Dermis microvascular lymphatic vessel endothelial cell (primary cell): Measurements from ENCODE around the gene EIF5A. TPM values are rescaled to one million over a fixed set of nuclear protein-coding genes. Genes with fewer than 3 reads are reported as not detected.
A peak's percentile ranks its signal among the peaks of the same experiment; 100 is the strongest.

Experiments
- DNase-seq, 2 donors: peaks; one replicate each; pipeline versions ENCODE4 v3.0.0 to v3.0.0-alpha.2; 2010; ENCODE audit warnings: low read depth in 2 of 2
- total RNA-seq: library from RNA; depleted of rRNA; stranded (reverse); fragments of >200 nt; gene quantifications from 2 replicates; pipeline ENCODE4 v1.2.1, GENCODE V29; 2014

The EIF5A gene
- total RNA-seq, 1 donor from 2014 or later: 622 TPM

DNA sequence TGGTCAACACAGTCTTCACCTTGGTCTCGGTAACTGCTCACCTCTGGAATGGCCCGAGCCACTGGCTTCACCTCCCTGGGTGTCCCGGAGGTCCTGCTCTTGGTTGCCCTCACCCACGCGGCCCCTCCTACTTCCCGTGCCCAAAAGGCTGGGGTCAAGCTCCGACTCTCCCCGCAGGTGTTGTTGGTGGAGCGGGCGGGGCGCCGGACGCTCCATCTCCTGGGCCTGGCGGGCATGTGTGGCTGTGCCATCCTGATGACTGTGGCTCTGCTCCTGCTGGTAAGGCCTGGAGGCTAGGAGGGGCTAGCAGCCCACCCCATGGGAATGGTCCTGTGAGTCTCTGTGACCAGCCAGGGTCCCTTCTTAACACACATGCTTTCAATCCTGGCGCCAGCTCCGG is 22.5 kb upstream of the EIF5A start:
- no peak for DNase-seq

- no peak for DNase-seq
Measured at GRCh38 chr17:7285679-7286078, 21.7 kb upstream of the EIF5A start.

DNA sequence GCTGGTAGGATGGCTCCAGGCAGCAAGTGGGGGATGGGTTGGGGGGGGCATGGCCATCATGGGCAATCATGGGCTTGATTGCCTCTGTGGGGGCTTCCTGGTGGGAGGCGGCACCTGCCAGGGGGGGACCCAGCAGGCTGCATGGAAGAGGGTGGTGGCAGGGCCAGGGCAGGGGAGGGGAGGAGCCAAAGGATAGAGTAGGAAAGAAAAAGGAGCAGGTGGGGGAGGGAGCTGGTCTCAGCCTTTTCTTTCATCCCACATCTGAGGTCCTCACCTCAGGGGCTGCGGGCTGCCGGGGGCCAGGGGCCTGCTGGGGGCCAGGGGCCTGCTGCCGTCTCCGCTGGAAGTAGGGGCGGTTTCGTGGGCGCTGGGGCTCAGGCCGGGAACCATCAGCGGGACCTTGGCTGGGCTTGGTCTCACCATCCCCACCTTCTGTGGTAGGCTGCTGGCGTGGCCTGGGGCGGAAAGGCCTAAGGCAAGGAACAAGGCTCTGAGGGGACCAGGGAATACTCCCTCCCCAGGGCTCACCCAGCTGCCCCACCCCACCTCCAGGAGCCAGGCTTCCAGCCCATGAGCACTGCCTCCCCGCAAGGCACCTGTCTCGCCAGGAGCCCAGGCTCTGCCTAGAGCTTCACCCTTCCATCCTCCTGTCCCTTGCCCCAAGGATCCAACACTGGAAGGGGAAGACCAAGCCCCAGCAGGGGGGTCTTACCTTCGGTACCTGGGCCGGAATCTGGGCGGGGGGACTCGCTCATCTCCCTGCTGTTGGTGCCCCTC is 18.0 kb upstream of the EIF5A start:
- no peak for DNase-seq

- DNase-seq: no peak
Measured at GRCh38 chr17:7290166-7290565, 17.3 kb upstream of the EIF5A start.

- no peak for DNase-seq
Measured at GRCh38 chr17:7290685-7291084, 16.7 kb upstream of the EIF5A start.

DNA sequence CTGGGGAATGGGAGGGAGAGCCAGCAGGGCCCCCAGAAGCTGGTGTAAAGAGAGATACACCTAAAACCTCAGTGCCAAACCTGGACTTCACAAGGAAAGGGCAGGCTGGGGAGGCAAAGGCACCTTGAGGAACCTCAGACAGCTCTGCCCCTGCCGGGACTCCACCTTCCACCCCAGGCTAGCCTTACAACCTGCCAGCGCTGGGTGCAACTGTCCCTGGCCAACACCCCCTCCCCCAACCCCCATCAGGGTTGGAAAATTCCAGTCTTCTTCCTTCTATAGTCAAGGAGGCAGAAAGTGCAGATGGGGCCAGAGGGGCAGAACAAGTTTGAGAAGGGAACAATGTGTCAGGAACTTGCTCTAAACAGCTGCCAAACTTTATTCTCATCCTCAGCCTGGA is 15.2 kb upstream of the EIF5A start:
- DNase-seq: no peak

DNA sequence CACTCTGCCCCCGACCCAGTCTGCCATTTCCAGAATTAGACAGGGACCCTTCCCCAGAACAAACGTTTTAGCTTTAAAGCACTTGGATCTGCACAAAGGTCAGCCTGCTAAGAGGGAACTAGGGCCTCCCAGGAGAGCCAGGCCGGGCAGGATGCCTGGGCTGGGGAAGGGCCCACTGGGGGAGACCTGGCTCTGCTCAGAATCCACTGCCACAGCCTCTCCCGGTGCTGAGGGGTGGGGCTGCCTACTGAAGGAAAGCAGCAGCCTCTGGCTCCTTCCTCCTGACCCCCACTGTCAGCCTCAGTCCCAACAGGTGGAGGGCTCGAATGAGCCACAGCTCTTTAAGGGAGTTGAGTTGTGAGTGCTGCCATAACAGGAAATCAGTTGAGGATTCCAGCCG is 14.7 kb upstream of the EIF5A start:
- no peak for DNase-seq

DNA sequence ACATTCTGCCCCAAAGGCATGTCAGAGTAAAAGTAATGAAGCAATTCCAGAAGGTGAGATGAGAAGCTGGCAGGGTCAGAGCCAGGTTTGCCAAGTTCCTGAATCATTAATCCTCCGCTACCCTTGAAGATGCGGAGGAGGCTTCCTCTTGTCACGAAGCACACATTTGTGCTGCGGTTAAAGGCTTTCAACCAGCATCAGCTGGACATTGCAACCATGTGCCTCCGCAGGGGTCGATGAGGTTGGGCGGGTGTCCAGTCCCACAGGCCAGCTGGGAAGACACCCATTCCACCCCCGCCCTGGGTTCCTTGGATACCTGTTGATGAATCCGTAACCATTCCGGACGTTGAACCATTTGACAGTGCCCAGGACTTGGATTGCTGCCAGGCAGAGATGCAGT is 14.3 kb upstream of the EIF5A start:
- no peak for DNase-seq

- DNase-seq: no peak
Measured at GRCh38 chr17:7293816-7294613, 13.4 kb upstream of the EIF5A start.

GRCh38 chr17:7294614-7295153 is 12.7 kb upstream of the EIF5A start, which contains the start of gene YBX2:
Gene YBX2, minus strand, starts transcription at chr17:7294639. Its CDS starts 139 bp downstream, at chr17:7294500.
- peak in 1 of 2 donors; percentile 62 for DNase-seq

GRCh38 chr17:7295230-7296180 is 11.9 kb upstream of the EIF5A start:
- DNase-seq: no peak

GRCh38 chr17:7296189-7296861 is 11.1 kb upstream of the EIF5A start:
- DNase-seq: peak in 1 of 2 donors; percentile 81

GRCh38 chr17:7304179-7304578 is 3.2 kb upstream of the EIF5A start:
- no peak for DNase-seq

- peak in 1 of 2 donors; percentile 38 for DNase-seq
Measured at GRCh38 chr17:7307686-7308624, 527 bp downstream of the EIF5A start.

GRCh38 chr17:7308625-7309433 is 1.4 kb downstream of the EIF5A start:
- DNase-seq: peak; percentile 69 to 75

DNA sequence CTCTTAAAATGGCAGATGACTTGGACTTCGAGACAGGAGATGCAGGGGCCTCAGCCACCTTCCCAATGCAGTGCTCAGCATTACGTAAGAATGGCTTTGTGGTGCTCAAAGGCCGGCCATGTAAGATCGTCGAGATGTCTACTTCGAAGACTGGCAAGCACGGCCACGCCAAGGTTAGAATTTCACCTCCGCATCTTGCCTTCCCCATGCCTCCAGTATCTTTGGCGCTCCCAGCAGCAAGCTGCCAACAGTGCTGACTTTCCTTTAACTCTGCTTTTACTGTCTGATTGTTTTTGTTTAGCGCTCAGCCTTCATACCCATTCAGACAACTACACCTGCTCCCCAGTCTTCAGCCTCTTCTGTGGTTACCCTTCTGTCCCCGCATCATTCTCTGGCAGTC is 2.2 kb downstream of the EIF5A start:
- no peak for DNase-seq

- no peak for DNase-seq
Measured at GRCh38 chr17:7311110-7311705, 3.8 kb downstream of the EIF5A start.

DNA sequence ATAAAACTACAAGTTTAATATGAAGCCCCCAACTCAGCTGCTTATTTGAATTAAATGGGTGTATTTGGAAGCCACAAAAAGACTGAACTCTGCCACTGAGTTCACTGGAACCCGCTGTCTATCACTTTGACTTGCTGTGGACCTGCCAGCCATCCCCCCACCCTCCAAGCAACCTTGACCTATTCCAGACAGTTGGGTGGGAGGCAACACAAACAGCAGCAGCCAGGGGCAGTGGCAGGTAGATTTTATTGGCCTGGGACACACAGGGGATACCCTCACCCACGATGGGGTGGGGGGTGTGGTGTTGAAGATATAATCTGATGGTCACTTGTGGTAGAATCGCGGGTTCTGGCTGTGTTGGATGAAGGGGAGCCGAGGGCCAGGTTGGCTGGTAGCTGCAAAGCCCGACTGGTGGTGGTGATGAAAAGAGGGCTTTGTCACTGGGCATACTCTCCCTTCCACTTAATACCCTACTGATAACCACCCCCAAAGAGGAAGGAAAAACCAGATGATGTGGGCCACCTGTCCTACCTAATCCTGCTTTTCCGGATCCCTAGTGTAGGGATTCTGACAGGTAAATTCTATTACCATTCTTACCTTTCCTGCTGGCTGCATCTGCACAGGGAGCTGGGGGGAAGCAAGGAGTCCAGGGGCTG is 5.1 kb downstream of the EIF5A start:
- no peak for DNase-seq
